ENCODE data around the gene BBIP1.

BBIP1 gene

GRCh38 chr10:110918643-110919348 is at the start of gene BBIP1:
Gene BBIP1, minus strand, starts transcription at chr10:110919180. Its CDS starts 1,023 bp downstream, at chr10:110918157.
- peak; percentile 97 for FAIRE-seq

GRCh38 chr10:110967645-110968044 is 48.7 kb upstream of the BBIP1 start:
- FAIRE-seq: no peak

DNA sequence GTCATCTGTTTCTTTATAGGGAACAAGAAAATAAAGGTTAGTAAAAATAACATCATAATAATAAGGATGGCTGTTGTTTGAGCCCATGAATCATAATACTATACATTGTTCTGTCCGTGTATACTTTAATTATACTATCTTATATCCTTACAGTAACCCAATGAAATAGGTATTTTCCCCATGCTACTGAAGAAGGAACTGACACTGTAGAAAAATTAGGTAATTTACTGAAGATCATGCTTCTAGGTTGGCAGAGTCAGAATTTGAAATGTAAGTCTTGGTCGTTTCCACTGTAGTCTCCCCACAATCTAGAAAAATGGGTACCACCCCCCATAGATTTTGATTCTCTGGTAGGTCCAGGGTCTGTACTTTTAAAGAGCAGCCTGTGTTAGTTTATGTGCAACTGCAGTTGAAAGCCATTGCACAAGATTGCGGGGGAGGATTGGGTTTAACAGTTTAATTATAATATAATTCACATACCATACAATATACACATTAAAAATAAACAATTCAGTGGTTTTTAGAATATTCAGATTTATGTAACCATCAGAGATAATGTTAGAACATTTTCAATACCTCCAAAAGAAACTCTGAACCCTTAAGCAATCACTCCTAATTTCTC is 48.1 kb upstream of the BBIP1 start:
- no peak for FAIRE-seq

- FAIRE-seq: no peak
Observed at GRCh38 chr10:110966146-110966545, 47.2 kb upstream of the BBIP1 start.

GRCh38 chr10:110965216-110965615 is 46.2 kb upstream of the BBIP1 start:
- FAIRE-seq: no peak

GRCh38 chr10:110964681-110965080 is 45.7 kb upstream of the BBIP1 start:
- no peak for FAIRE-seq

DNA sequence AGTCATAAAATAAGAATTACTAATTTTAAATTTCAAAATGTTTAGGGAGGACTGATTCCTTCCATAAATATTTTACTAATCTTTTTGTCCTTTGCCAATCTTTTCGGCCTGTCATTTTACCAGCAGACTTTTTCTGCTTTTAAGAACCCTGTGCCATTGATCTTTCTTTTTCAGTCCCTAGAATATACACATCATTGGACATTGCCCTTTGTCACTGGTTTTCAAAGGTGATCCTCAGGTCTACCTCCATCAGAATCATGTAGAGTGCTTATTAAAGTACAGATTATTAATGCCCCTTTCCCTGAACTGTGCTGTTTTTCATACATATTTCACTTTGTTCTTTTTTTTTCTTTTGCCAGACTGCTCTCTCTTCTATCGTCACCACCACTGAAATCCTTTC is 44.2 kb upstream of the BBIP1 start:
- no peak for FAIRE-seq

DNA sequence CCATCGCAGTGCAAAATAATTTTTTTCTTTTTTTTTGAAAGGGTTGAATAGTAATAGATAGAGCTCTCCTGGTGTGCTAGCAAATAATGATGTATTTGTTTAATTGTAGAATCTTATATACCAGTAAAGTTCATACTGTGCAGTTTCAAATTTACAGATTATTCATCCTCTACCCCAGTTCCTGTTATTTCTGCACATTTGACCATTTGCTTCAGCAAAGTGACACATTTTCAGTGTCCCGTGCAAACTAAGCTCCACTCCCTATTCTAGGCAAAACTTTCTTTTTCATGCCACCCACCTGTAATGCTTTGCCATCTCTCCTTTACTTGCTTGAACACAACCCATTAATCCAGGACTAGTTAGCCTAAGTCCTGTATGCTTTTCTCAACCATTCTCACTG is 43.5 kb upstream of the BBIP1 start:
- FAIRE-seq: no peak

GRCh38 chr10:110960333-110960712 is 41.3 kb upstream of the BBIP1 start:
- FAIRE-seq: no peak

DNA sequence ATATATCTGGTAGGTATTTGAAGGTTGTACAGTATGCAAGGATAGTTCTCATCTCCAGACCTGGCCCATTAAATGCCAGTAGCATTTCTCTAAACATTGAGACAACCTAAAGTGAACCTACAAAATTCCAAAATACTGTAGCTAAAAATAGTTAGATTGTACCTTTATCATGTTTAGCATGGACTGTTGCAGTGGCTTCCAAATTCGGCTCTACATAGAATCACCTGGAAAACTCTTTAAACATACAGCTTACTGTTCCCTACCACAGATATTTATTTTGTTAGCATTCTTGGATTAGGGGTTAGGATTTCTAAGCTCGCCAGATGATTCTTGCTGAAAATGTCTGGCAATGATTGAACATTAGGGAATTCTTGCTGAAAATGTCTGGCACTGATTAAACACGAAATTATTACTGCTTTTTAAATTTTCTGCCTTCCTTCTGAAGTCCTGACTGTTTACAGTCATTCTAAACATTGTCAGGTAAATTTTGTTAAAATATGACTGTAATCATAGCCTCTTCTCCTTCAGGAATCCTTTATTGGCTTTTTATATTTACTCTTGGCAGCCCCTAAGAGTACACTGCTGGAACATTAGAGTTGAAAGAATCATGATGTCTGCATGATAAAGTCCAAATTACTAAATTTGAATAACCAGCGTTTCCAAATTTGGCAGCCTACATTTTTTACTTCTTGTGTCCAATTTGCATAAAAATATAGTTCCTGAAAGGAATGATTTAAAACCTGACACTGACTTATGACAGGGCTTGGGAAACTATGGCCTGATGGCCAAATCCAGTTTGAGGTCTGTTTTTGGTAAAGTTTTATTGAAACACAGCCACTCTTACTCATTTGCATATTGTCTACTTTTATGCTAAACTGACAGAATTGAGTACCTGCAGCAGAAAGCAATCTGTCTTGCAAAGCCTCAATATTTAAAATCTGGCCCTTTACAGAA is 40.7 kb upstream of the BBIP1 start:
- FAIRE-seq: no peak

GRCh38 chr10:110957606-110958005 is 38.6 kb upstream of the BBIP1 start:
- FAIRE-seq: no peak

GRCh38 chr10:110951381-110951780 is 32.4 kb upstream of the BBIP1 start:
- no peak for FAIRE-seq

- FAIRE-seq: no peak
Observed at GRCh38 chr10:110947061-110947595, 28.1 kb upstream of the BBIP1 start.

GRCh38 chr10:110946496-110946895 is 27.5 kb upstream of the BBIP1 start:
- no peak for FAIRE-seq

GRCh38 chr10:110944792-110945396 is 25.9 kb upstream of the BBIP1 start:
- no peak for FAIRE-seq

DNA sequence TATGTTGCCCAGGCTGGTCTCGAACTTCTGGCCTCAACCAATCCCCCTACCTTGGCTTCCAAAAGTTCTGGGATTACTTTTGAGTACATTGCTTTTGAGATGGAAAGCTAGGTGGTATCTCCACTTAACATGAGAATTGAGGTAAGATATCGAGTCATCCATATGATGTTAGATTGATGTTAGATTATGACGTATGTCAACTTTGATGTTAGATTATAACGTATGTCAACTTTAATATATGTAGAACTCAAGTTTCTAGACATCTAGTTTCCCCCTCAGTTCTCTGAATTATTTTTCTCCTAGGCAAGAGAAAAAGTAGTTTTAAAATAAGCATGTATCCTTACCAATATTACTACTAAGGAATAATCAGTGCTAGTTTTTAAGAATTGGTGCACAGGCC is 20.4 kb upstream of the BBIP1 start:
- FAIRE-seq: no peak

DNA sequence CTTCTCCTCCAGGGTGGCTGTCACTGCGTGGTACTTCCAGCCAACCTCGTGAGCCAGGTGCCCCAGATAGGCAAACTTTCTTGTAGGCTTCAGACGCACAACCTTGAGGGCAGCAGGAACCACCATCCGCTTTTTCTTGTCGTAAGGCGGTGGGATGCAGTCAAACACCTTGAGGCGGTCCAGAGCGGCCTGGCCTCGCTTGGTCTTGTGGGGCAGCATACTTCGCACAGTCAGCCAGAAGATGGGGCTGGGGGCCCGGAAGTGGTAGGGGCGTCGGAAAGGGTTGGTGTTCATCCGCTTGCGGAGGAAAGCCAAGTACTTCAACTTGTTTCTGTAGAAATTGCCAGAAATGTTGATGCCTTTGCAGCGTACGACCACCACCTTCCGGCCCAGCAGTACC is 17.8 kb upstream of the BBIP1 start:
- FAIRE-seq: no peak

GRCh38 chr10:110932505-110933180 is 13.7 kb upstream of the BBIP1 start:
- no peak for FAIRE-seq

DNA sequence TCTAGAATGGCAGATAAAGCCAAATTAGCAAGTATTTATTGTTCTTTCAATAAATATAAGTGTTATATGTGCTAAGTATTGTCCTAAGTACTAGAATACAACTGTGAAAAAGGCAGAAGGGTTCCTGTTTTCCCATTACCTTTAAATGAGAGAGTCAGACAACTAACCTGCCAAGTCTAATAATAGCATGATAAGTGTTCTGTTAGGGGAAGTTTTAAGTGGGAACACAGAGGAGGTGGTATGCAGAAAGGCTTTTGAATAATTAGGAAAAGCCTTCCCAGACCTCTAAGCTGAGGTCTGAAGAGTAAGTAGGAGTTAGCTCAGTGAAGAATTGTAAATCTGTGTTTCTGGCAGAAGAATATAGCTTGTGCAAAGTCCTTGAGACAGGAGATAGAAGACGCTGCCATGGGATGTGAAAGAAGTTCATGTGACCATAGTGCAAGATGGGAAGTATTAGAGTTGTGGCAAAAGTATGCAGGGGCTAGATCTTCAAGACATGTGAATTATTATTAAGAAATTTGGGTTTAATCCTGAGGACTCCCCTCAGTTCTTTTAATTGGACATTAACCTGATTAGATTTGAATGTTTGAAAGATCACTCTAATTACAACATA is 12.9 kb upstream of the BBIP1 start:
- no peak for FAIRE-seq

GRCh38 chr10:110927461-110927860 is 8.5 kb upstream of the BBIP1 start:
- no peak for FAIRE-seq

GRCh38 chr10:110923856-110924493 is 5.0 kb upstream of the BBIP1 start:
- no peak for FAIRE-seq
